NK-92 (cell line): Measurements from ENCODE around the gene ZNF366.

Experiments
- DNase-seq: peaks from one replicate; lab custom pipeline; 2025; ENCODE audit not compliant: unreplicated experiment; lab: John Stamatoyannopoulos, UW

The ZNF366 gene

DNA sequence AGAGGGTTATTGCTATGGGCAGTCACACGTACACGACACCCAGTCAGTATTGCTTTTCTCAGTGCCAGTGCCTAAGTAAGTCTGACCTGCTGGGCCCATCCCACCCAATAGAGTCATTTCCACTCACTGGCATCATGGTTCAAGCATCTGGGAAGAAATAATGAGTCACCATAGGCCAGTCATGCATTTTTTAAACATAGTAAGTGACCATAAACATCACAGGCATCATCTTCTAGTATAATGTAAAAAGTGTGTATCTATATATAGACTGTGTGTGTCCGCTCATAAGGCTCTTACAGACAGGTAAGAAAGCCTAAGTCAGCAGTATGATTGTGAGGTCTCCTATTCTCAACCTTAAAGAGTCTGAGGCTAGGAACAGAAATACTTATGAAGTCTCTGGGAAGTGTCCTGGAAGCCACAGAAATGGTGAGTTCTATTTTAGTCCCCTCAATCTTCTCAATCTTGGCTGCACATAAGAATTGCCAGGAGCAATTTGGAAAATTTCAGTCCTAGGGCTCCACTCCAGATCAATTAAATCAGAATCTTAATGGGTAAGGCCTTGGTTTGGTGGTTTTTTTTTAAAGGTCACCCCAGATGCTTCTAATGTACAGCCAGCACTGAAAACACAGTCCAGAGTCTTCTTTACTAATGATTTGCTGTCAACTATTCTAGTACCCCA is 65.2 kb downstream of the ZNF366 start:
- DNase-seq, result no peak

DNA sequence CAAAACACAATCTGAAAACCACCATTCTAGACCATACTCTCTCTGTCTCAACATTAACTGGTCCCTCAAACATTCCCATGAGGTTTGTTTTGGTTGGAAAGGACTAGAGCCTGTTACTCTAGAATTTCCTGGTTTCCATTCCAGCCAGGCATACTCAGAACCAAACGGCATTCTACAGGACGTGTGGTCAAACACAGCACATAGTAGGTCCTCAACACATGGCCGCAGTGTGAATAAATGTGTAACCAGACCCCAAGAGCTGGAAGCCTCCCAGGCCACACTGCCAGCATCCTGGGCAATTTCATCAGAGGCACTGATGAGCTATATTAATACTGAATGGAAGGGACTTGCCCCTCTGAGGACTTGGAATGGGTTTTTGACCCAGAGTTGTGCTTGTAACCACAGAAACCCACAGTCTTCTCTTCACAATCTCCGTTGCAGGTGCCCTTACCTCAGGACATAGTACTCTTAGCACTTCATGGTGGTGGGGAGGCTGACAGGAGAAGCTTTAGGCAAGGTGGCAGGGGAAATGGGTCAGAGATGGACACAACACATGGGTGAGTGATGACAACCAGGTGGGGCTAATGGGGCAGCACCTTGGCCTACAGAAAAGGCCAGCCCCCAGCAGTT is 66.0 kb downstream of the ZNF366 start:
- DNase-seq, result no peak

- DNase-seq, result no peak
These were observed 67.0 kb downstream of the ZNF366 start for GRCh38 chr5:72440207-72440638.

DNA sequence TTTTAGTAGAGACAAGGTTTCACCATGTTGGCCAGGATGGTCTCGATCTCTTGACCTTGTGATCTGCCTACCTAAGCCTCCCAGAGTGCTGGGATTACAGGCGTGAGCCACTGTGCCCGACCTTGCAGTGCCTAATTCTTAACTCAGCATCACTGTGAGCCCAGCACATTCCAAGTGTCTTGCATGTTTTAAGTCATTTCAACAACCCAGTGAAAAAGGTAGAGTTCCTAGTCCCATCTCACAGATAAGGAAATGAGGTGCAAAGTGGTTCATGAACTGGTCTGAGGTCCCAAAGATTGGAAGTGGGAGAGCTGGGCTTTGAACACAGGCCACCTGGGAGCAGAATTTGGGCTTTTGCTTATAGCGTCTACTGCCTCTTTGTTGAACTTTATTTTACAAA is 68.0 kb downstream of the ZNF366 start:
- no peak for DNase-seq

- DNase-seq, result no peak
These were observed 69.1 kb downstream of the ZNF366 start for GRCh38 chr5:72438141-72438540.

DNA sequence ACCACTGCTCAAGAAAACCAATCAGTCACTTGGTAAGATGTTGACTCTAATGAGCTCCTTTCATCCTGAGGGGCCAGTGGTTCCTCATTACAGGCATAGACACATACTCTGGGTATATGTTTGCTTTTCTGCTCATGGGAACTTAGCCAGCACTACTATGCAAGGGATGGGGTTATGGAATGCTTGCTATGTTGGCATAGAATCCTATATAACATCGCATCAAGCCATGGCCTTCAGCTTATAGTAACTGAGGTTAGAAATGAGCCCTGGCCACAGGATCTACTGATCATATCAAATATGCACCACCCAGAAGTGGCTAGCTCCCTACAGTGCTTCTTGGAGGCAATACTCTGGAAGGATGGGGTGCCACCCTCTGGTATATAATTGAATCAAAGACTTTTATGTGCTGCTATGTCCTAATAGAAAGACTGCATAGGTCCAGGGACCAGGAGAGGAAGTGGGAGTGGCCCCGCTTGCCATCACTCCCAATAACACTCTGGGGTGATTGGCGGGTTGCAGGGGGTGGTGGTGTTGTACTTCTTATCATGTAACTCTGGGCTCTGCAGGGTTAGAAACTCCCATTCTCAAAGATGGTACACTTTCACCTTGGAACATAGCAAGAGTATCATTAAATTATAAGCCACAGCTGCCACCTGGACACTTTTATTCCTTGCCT is 70.3 kb downstream of the ZNF366 start:
- no peak for DNase-seq

GRCh38 chr5:72434781-72435437 is 72.3 kb downstream of the ZNF366 start:
- no peak for DNase-seq

DNA sequence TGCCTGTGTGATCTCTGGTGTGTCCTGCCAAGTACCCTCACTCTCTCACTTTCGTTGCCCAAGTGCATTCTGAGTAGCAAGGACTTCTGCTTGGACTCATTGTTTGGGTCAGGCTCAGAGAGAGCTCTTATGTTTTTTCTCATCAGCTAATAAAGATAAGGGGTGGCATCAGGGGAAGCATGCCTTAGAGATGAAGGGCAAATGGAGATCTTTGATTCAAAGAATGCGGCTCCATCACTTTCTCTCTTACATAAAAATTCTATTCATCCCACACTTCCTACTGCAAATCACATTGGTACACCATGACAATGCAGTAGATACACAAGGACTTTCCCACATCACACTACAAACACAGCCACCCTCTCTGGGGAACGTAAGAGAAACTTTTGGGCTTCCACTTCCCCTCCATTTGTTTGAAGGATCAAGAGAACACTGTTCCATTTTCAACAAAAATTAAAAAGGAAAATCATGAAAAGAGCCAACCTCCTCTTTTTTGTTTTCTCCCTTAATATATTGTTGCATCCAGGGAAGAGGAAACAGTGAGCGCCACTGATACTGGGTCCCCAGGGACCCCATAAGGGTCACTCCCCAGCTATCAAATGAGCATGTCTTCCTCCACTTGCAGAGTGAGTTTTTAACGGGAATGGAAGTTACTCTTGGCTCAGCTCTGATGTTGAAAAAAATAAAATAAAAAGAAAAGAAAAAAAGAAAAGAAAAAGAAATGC is 73.0 kb downstream of the ZNF366 start:
- no peak for DNase-seq

- no peak for DNase-seq
These were observed 73.7 kb downstream of the ZNF366 start for GRCh38 chr5:72433522-72433921.

- DNase-seq, result no peak
These were observed 78.5 kb downstream of the ZNF366 start for GRCh38 chr5:72428669-72429068.

DNA sequence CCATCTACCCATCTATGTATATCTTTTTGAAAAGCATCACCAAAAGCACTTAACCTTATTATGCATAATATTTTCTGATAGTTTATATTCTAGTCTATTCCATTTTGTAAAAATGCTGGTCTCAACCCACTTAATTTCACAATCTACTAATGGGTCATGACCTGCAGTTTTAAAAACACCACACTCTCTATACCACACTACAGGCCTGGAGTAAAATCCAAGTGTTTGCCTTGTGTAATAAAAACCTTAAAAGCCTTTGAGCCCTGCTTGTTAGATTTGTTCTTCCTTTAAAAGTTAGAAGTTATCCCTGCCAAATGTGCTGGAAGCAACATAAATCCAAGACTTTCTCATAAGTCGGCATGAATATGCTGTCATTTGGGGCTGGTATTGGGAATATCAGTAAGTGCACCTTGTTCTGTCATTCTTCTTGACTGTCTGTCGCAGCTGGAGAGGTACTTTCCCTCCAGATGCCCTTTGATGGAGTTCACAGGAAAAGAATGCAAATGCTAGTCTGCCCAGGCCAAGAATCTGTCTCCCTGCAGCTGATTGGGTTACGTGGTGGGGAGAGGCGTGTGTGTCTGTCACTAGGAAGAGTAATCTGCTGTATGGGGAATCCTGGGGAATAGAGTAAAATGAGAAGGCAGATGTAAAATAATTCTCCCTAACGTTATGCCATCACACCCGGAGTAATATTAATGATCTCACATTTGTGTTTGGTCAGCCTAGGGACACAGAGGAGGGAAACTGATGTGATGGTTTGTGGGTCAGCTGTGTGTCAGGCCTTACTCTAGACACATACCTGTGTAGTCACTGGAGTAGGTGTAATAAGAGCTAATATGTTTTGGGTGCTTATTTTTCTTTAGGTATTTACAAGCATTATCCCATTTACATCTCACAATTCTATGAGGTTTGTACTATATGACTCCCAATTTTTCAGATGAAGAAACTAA is 79.4 kb downstream of the ZNF366 start:
- no peak for DNase-seq

DNA sequence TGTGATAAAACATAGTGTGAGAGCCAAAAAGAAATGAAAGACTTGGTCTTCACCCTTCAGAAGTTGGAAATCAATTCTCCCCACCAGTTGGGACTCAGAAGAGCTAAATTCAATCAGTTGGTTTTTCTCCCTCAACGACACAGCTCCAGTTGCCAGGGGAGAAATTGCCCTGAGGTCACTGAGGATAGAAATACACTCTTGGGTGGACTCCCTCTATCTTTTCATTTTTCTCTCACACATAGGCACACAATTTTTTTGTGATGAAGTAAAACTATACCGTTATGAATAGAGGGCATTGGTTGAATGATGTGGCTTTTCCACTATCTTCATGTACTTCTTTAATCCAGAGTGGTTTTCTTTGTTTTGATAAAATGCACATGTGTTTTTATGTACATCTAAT is 80.2 kb downstream of the ZNF366 start:
- no peak for DNase-seq

DNA sequence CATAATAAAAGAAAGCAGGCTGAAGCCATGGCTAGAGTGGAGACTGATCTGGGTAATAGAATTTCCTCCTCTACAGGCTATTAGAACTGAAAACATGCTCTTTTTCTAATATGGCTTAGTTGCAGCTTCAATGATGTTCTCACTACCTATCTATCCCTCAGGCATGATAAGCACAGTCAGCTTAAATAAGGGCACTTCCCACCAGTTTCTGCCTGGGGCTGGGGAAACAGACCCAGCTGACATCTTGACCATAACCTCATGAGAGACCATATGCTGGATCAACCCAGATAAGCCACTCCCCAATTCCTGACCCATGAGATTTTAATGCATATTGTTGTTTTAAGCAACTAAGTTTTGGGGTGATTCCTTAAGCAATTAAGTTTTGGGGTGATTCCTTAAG is 81.2 kb downstream of the ZNF366 start:
- DNase-seq, result no peak

DNA sequence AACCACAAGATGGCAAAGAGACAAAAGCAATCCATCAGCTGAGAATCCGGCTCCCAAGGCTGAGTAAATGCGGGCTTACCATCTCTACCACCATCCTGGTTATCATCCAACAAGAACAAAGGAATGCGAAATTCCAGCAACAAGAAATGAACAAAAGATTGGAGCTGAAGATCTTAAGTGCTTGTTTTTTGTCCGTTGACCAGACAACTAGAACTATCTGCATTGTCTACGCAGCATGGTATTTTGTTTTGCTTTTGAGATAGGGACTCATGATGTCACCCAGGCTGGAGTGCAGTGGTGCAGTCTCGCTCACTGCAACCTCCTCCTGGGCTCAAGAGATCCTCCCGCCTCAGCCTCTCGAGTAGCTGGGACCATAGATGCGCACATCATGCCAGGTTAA is 88.9 kb downstream of the ZNF366 start:
- DNase-seq, result no peak

GRCh38 chr5:72417333-72418062 is 89.7 kb downstream of the ZNF366 start:
- DNase-seq, result no peak

GRCh38 chr5:72415616-72416325 is 91.4 kb downstream of the ZNF366 start:
- no peak for DNase-seq

DNA sequence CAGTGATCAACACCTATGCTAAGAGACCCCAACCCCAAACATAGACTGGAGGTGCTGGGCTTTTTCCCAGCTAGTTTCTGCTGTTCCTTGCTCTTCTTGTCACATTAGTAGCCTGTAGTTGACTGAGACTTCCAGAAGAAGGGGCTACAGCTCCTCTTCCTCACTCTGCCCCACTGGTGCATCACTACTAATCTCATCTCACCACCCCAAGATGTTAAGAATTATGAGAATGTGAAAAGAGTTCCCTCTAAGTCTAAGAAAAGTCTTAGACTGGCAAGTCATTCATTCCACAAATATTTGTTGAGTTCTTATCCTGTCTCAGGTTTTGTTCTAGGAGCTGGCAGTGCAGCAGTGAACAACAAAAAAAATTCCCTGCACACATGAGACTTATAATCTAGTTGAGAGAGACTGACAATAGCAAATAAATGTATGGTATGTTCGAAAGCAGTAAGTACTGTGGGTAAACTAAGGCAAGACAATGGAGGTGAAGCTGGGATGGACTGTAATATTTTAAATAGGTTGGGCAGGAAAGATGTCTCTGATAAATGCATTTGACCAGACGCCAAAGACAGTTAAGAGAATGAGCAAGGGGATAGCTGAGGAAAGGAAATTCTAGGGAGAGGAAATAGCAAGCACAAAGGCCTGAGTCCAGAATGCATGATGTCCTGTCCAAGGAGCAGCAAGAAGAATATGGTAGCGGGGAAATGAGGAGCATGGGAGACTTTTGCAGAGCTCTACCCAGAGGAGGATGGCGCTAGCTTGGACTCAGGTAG is 94.7 kb downstream of the ZNF366 start:
- DNase-seq, result no peak

DNA sequence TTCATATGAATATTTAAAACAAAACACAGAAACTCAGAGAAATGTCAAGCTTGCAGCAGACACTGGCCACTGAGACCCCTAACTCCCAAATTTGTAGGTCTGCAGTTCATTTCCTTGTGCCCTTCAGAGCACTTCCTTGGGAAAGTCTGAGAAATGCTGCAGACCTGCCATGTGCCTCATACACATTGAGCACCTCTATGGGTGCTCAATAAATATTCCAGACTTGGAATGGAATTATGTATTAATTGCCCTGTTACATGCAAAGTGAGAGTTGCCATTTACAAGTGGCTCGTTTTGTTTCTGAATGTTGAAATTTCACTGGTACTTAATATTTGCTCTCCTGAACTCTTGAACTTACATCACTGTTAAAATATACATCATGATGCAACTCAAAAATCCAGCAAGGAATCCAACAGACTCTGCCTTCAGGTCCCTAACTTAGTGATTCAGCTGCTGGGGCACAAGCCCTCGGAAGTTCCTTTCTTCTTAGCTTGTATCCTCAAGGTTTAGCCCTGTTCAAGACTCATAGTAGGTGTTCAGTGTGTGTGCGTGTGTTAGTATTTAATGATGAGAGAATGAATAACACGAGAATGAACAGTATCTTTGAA is 96.4 kb downstream of the ZNF366 start:
- DNase-seq, result no peak
